ENCODE measurements around the gene ABLIM1. TPM values are rescaled to one million over a fixed set of nuclear protein-coding genes. Genes with fewer than 3 reads are reported as not detected.

The ABLIM1 gene
- total and polyA plus RNA-seq, 2 experiments from 2014 or later: 21.9 to 45.1 TPM

DNA sequence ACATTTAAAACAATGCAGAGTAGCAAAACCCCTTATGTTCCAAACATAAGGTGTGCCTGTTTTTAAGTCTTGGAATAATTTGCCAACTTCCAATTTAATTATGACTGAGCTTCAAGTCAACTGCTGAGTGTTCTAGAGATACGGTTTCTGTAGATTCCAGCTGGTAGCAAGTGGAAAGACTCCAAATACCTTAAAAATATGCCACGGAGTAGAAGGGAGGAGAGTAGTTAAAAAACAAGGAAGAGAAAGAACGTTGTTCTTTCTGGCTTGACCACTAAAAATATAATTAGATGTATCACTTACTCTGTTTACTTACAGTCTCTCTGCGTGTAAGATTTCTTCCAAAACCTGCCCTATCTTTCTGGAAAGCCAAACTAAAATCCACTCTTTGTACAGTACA lies 24.5 kb upstream of the ABLIM1 start:
- H3K27ac Mint-ChIP-seq: no peak overlapping the region
- no peak overlapping the region for H3K4me3 Mint-ChIP-seq
- Histone ChIP-seq H3K27me3 (ENCODE audit: insufficient read depth) (no peaks in the 10 kb centered on the region), H3K9me2 (ENCODE audit: insufficient read depth) (no peaks in the 10 kb centered on the region), H2AFZ (no peak overlapping the region), H4K20me1 (replicated peaks; ENCODE audit: insufficient read depth) (no peaks in the 10 kb centered on the region), H3K4me1 (ENCODE audit: insufficient read depth) (no peaks in the 10 kb centered on the region), H3K4me3 (no peak overlapping the region), H3K4me2 (no peak overlapping the region), H3F3A (replicated peaks; ENCODE audit: low read depth) (no peaks in the 10 kb centered on the region), H3K27ac (ENCODE audit: low read depth) (no peak overlapping the region), H3K79me2 (replicated peaks; ENCODE audit: insufficient read depth) (no peaks in the 10 kb centered on the region), H3K36me3 (ENCODE audit: insufficient read depth) (no peaks in the 10 kb centered on the region)
- H3K27me3 Mint-ChIP-seq (ENCODE audit: insufficient read depth, low read depth, poor library complexity): peaks cover 3% of the 10 kb centered on the region
- no peak for TF ChIP-seq STAT1 (IDR thresholded peaks at IDR 0.05; ENCODE audit: unreplicated experiment)
- H3K9me3 Mint-ChIP-seq: no peaks in the 10 kb centered on the region
- peaks cover 9% of the 10 kb centered on the region for H3K4me1 Mint-ChIP-seq
- no peaks in the 10 kb centered on the region for H3K36me3 Mint-ChIP-seq (ENCODE audit: low read depth)
- ATAC-seq: no peak
- DNase-seq (ENCODE audit: low spot score): no peak

DNA sequence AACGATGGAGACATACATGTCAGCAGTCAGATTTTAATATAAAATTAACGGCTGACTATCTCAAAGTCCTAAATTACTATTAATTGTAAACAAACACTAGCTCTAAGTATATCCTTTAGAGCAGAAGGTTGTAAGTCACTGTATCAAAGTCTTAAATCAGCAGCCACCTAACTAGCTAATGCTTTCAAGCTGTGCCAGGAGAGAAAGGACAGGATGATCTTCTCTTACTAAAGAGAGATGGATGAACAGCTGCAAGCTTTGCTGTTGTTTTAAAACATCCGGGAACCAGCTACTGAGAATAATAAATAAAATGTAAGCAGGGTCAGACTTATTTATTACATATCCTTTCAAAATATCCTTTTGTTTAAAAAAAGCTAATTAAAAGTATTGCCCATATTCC lies 24.0 kb upstream of the ABLIM1 start:
- H3K4me3 Mint-ChIP-seq: no peak overlapping the region
- H3F3A ChIP-seq (replicated peaks; ENCODE audit: low read depth): no peaks in the 10 kb centered on the region
- no peaks in the 10 kb centered on the region for H3K4me1 ChIP-seq (ENCODE audit: insufficient read depth)
- peaks cover 3% of the 10 kb centered on the region for H3K27me3 Mint-ChIP-seq (ENCODE audit: insufficient read depth, low read depth, poor library complexity)
- no peak overlapping the region for H3K4me3 ChIP-seq
- no peak overlapping the region for H3K27ac ChIP-seq (ENCODE audit: low read depth)
- no peak overlapping the region for H3K27ac Mint-ChIP-seq
- H2AFZ ChIP-seq: no peak overlapping the region
- no peak overlapping the region for H3K4me2 ChIP-seq
- no peaks in the 10 kb centered on the region for H3K9me3 Mint-ChIP-seq
- no peak for DNase-seq (ENCODE audit: low spot score)
- no peaks in the 10 kb centered on the region for H3K79me2 ChIP-seq (replicated peaks; ENCODE audit: insufficient read depth)
- no peaks in the 10 kb centered on the region for H4K20me1 ChIP-seq (replicated peaks; ENCODE audit: insufficient read depth)
- H3K36me3 Mint-ChIP-seq (ENCODE audit: low read depth): no peaks in the 10 kb centered on the region
- no peaks in the 10 kb centered on the region for H3K9me2 ChIP-seq (ENCODE audit: insufficient read depth)
- no peaks in the 10 kb centered on the region for H3K36me3 ChIP-seq (ENCODE audit: insufficient read depth)
- no peak for ATAC-seq
- peaks cover 9% of the 10 kb centered on the region for H3K4me1 Mint-ChIP-seq
- H3K27me3 ChIP-seq (ENCODE audit: insufficient read depth): no peaks in the 10 kb centered on the region
- no peak for TF ChIP-seq EZH2 (IDR thresholded peaks at IDR 0.05; ENCODE audit: low read depth, unreplicated experiment)
- TF ChIP-seq POLR2AphosphoS5 (IDR thresholded peaks at IDR 0.05; ENCODE audit: low read depth): no peak
- TF ChIP-seq, protein P1, sequence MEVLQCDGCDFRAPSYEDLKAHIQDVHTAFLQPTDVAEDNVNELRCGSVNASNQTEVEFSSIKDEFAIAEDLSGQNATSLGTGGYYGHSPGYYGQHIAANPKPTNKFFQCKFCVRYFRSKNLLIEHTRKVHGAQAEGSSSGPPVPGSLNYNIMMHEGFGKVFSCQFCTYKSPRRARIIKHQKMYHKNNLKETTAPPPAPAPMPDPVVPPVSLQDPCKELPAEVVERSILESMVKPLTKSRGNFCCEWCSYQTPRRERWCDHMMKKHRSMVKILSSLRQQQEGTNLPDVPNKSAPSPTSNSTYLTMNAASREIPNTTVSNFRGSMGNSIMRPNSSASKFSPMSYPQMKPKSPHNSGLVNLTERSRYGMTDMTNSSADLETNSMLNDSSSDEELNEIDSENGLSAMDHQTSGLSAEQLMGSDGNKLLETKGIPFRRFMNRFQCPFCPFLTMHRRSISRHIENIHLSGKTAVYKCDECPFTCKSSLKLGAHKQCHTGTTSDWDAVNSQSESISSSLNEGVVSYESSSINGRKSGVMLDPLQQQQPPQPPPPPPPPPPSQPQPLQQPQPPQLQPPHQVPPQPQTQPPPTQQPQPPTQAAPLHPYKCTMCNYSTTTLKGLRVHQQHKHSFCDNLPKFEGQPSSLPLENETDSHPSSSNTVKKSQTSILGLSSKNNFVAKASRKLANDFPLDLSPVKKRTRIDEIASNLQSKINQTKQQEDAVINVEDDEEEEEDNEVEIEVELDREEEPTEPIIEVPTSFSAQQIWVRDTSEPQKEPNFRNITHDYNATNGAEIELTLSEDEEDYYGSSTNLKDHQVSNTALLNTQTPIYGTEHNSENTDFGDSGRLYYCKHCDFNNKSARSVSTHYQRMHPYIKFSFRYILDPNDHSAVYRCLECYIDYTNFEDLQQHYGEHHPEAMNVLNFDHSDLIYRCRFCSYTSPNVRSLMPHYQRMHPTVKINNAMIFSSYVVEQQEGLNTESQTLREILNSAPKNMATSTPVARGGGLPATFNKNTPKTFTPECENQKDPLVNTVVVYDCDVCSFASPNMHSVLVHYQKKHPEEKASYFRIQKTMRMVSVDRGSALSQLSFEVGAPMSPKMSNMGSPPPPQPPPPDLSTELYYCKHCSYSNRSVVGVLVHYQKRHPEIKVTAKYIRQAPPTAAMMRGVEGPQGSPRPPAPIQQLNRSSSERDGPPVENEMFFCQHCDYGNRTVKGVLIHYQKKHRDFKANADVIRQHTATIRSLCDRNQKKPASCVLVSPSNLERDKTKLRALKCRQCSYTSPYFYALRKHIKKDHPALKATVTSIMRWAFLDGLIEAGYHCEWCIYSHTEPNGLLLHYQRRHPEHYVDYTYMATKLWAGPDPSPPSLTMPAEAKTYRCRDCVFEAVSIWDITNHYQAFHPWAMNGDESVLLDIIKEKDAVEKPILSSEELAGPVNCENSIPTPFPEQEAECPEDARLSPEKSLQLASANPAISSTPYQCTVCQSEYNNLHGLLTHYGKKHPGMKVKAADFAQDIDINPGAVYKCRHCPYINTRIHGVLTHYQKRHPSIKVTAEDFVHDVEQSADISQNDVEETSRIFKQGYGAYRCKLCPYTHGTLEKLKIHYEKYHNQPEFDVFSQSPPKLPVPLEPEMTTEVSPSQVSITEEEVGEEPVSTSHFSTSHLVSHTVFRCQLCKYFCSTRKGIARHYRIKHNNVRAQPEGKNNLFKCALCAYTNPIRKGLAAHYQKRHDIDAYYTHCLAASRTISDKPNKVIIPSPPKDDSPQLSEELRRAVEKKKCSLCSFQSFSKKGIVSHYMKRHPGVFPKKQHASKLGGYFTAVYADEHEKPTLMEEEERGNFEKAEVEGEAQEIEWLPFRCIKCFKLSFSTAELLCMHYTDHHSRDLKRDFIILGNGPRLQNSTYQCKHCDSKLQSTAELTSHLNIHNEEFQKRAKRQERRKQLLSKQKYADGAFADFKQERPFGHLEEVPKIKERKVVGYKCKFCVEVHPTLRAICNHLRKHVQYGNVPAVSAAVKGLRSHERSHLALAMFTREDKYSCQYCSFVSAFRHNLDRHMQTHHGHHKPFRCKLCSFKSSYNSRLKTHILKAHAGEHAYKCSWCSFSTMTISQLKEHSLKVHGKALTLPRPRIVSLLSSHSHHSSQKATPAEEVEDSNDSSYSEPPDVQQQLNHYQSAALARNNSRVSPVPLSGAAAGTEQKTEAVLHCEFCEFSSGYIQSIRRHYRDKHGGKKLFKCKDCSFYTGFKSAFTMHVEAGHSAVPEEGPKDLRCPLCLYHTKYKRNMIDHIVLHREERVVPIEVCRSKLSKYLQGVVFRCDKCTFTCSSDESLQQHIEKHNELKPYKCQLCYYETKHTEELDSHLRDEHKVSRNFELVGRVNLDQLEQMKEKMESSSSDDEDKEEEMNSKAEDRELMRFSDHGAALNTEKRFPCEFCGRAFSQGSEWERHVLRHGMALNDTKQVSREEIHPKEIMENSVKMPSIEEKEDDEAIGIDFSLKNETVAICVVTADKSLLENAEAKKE (CRISPR knock-in tag; IDR thresholded peaks at IDR 0.05): no peak
- TF ChIP-seq CREB1 (CRISPR knock-in tag; IDR thresholded peaks at IDR 0.05; ENCODE audit: low read depth): no peak
- TF ChIP-seq, protein P2, sequence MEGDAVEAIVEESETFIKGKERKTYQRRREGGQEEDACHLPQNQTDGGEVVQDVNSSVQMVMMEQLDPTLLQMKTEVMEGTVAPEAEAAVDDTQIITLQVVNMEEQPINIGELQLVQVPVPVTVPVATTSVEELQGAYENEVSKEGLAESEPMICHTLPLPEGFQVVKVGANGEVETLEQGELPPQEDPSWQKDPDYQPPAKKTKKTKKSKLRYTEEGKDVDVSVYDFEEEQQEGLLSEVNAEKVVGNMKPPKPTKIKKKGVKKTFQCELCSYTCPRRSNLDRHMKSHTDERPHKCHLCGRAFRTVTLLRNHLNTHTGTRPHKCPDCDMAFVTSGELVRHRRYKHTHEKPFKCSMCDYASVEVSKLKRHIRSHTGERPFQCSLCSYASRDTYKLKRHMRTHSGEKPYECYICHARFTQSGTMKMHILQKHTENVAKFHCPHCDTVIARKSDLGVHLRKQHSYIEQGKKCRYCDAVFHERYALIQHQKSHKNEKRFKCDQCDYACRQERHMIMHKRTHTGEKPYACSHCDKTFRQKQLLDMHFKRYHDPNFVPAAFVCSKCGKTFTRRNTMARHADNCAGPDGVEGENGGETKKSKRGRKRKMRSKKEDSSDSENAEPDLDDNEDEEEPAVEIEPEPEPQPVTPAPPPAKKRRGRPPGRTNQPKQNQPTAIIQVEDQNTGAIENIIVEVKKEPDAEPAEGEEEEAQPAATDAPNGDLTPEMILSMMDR (conservative IDR thresholded peaks at IDR 0.05; ENCODE audit: low read depth in 2 of 2): no peak
- TF ChIP-seq ZNF331 (CRISPR knock-in tag; IDR thresholded peaks at IDR 0.05; ENCODE audit: low read depth): no peak
- no peak for TF ChIP-seq EZH2phosphoT487 (IDR thresholded peaks at IDR 0.05; ENCODE audit: unreplicated experiment)
